Spinal cord (tissue), 10 donors: ENCODE data around the gene RAB35. TPM values are rescaled to one million over a fixed set of nuclear protein-coding genes. Genes with fewer than 3 reads are reported as not detected.
A peak's percentile ranks its signal among the peaks of the same experiment; 100 is the strongest.

Experiments
- DNase-seq, 6 donors: peaks; one replicate each; pipeline versions ENCODE4 v3.0.0 to v3.0.0-alpha.2; 2013 to 2015; ENCODE audit warnings: low spot score in 6 of 6, low read depth in 4 of 6
- H3K27ac ChIP-seq: one replicate; pipeline ENCODE4 v1.5.1; 2013; ENCODE audit warnings: low read depth, low read length, control low read depth
- H3K27me3 ChIP-seq: one replicate; pipeline ENCODE4 v1.6.1; 2013; ENCODE audit warnings: low read length; ENCODE audit not compliant: control insufficient read depth, insufficient read depth
- H3K36me3 ChIP-seq: one replicate; pipeline ENCODE4 v1.6.1; 2013; ENCODE audit warnings: low read length; ENCODE audit not compliant: control insufficient read depth, insufficient read depth
- H3K4me1 ChIP-seq: one replicate; pipeline ENCODE4 v1.6.1; 2013; ENCODE audit warnings: low read length; ENCODE audit not compliant: control insufficient read depth, insufficient read depth
- H3K4me3 ChIP-seq: one replicate; pipeline ENCODE4 v1.5.1; 2013; ENCODE audit warnings: low read depth, low read length, control low read depth
- H3K9me3 ChIP-seq: one replicate; pipeline ENCODE4 v1.6.1; 2013; ENCODE audit warnings: low read length; ENCODE audit not compliant: control insufficient read depth, insufficient read depth
- WGBS: methylation state at CpG from one replicate; pipeline ENCODE4 v1.1.5; 2013; ENCODE audit warnings: missing lambda C conversion rate; ENCODE audit not compliant: insufficient coverage; 5-methylcytosine and 5-hydroxymethylcytosine counted together
- polyA plus RNA-seq, 2 donors: library from polyadenylated mRNA; unstranded; fragments of 120-200 nt; gene quantifications; one replicate each; pipeline ENCODE4 v1.2.1, GENCODE V29; 2013; ENCODE audit not compliant: insufficient read length in 2 of 2
- total RNA-seq, 2 donors: library from RNA; depleted of rRNA in 1 of 2; stranded (reverse); fragments of 120-200 nt in 1 of 2; fragments of >200 nt in 1 of 2; gene quantifications; one replicate each; pipeline versions ENCODE4 v1.2.3 to v1.2.4, GENCODE V29; 2013 to 2014
- donor health status: healthy.

Gene RAB35
- total and polyA plus RNA-seq, 4 donors, result 20.7 to 64.2 (median 47.2) TPM

GRCh38 chr12:120099738-120100137 is 16.8 kb downstream of the RAB35 start:
- H3K27me3 ChIP-seq, result no peaks in the 10 kb centered on the region
- no peak for DNase-seq
- no peak overlapping the region for H3K4me3 ChIP-seq
- H3K27ac ChIP-seq, result no peak overlapping the region
- H3K4me1 ChIP-seq, result peaks cover 39% of the 10 kb centered on the region
- peaks cover 94% of the 10 kb centered on the region for H3K36me3 ChIP-seq
- 81% methylated on average over 7 of the region's 11 CpGs for WGBS
- H3K9me3 ChIP-seq, result no peaks in the 10 kb centered on the region

- no peaks in the 10 kb centered on the region for H3K27me3 ChIP-seq
- 93% methylated on average over 36 of the region's 36 CpGs for WGBS
- no peak overlapping the region for H3K4me3 ChIP-seq
- H3K36me3 ChIP-seq, result peaks cover 92% of the 10 kb centered on the region
- peaks cover 46% of the 10 kb centered on the region for H3K4me1 ChIP-seq
- DNase-seq, result no peak
- H3K27ac ChIP-seq, result no peak overlapping the region
- H3K9me3 ChIP-seq, result no peaks in the 10 kb centered on the region
These were observed 17.6 kb downstream of the RAB35 start for GRCh38 chr12:120098756-120099470.

GRCh38 chr12:120096671-120097202 is 19.8 kb downstream of the RAB35 start:
- no peak for DNase-seq
- WGBS, result 94% methylated on average over 34 of the region's 34 CpGs
- H3K4me1 ChIP-seq, result peaks cover 50% of the 10 kb centered on the region
- no peaks in the 10 kb centered on the region for H3K9me3 ChIP-seq
- H3K4me3 ChIP-seq, result no peak overlapping the region
- peaks cover 91% of the 10 kb centered on the region for H3K36me3 ChIP-seq
- no peak overlapping the region for H3K27ac ChIP-seq
- no peaks in the 10 kb centered on the region for H3K27me3 ChIP-seq

DNA sequence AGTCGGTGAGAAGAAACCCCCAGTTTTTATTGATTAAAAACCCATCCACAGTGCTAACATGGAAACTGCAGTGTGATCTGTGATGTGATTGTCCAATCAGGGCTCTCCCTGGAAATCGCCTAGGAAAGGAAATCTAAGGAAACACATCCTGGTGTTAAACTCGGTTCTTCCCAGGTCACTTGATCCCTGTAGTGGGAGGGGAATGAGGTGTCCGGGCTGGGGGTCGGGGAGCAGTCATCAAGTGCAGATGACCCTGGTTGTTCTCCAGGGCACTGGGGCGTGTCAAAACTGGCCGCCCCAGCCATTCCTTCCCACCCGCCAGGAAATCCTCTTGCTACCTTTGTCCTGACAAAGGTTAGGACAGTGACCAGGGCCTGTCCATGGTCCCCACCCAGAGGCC is 20.8 kb downstream of the RAB35 start:
- Histone ChIP-seq H3K4me3 (no peak overlapping the region), H3K27me3 (no peaks in the 10 kb centered on the region), H3K36me3 (peaks cover 89% of the 10 kb centered on the region), H3K4me1 (peaks cover 40% of the 10 kb centered on the region), H3K9me3 (no peaks in the 10 kb centered on the region), H3K27ac (no peak overlapping the region)
- DNase-seq, result no peak
- WGBS, result 66% methylated on average over 6 of the region's 8 CpGs

- Histone ChIP-seq H3K9me3 (no peaks in the 10 kb centered on the region), H3K27me3 (no peaks in the 10 kb centered on the region), H3K27ac (no peak overlapping the region), H3K4me3 (no peak overlapping the region), H3K4me1 (peaks cover 37% of the 10 kb centered on the region), H3K36me3 (peaks cover 89% of the 10 kb centered on the region)
- no peak for DNase-seq
- WGBS, result 70% methylated on average over 8 of the region's 13 CpGs
These were observed 21.2 kb downstream of the RAB35 start for GRCh38 chr12:120095331-120095730.

DNA sequence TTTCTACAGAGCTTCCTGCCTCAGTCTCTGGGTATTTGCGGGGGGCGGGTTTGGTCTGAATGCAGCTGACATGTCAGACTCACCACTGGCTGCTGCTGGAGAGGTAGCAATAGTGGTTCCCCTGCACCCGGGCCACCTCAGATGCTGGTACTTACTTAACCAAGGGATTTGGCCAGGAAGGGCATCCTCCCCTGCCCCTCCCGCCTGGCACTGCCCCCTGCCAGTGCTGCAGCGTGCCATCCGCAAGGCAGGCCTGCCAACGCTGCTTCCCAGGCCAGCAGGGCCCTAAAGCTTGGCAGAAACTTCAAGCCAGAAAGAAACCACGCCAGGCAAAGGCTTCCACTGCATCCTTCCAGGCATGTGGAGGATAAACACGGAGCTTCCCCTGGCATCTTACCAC is 22.1 kb downstream of the RAB35 start:
- Histone ChIP-seq H3K9me3 (no peaks in the 10 kb centered on the region), H3K27ac (no peak overlapping the region), H3K4me1 (peaks cover 30% of the 10 kb centered on the region), H3K27me3 (no peaks in the 10 kb centered on the region), H3K36me3 (peaks cover 86% of the 10 kb centered on the region), H3K4me3 (no peak overlapping the region)
- peak in 2 of 6 donors; percentile 26 to 87 for DNase-seq
- 59% methylated on average over 8 of the region's 9 CpGs for WGBS

GRCh38 chr12:120093592-120094355 is 22.8 kb downstream of the RAB35 start:
- Histone ChIP-seq H3K36me3 (peaks cover 81% of the 10 kb centered on the region), H3K27ac (peak overlapping the region; percentile 19), H3K4me3 (no peak overlapping the region), H3K9me3 (no peaks in the 10 kb centered on the region), H3K4me1 (peaks cover 30% of the 10 kb centered on the region), H3K27me3 (no peaks in the 10 kb centered on the region)
- 30% methylated on average over 8 of the region's 17 CpGs for WGBS
- DNase-seq, result peak in 2 of 6 donors; percentile 21 to 60

DNA sequence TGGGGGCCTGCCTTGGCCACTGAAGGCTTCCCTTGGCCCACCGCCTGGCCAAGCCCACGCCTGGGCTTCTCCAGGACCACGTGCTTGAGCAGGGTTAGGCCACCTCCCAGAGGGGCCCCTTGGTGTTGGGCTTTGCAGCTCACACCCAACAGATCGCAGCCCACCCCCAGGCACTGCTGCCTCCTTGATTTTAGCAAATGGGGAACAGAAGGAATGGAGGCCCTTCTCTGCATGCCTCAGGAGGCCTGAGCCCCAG is 23.3 kb downstream of the RAB35 start:
- Histone ChIP-seq H3K27me3 (no peaks in the 10 kb centered on the region), H3K4me1 (peaks cover 30% of the 10 kb centered on the region), H3K4me3 (no peak overlapping the region), H3K27ac (no peak overlapping the region), H3K36me3 (peaks cover 76% of the 10 kb centered on the region), H3K9me3 (no peaks in the 10 kb centered on the region)
- WGBS, result 56% methylated on average over 4 of the region's 4 CpGs
- no peak for DNase-seq

DNA sequence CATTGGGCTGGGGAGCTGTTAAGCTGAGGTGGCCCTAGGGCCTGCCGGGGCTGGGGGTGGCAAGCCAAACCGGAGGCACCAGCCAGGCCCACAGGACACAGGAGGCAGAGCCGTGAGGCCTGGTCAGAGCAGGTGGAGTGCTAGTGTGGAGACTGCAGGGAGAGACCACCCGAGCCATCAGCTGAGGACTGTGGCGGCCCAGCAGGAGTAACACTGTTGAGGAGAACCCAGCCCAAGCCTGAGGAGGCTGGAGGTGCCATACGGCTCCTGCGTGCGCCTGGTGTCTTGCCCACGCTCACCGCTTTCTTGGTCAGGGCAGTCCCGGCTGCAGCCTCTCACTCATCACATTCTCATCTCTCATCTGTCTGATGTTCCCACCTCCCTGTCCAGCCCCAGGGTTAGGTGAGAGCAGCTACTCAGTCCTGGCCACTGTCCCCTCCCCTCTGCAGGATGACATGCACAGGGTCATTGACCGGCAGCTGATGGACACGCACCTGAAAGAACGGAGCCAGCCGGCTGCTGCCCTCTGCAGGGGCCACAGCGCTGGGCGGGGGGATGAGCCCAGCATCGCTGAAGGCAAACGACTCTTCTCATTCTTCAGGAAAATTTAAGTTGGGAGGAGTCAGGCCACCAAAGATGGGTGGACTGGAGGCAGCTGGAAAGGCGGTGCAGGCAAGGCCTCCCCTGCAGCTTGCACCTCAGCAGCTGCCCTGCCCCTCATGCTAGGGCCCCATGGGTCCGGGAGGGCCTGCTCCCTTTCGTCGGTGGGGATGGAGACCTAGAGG is 23.8 kb downstream of the RAB35 start:
- Histone ChIP-seq H3K4me3 (no peak overlapping the region), H3K27ac (no peak overlapping the region), H3K36me3 (peaks cover 70% of the 10 kb centered on the region), H3K9me3 (no peaks in the 10 kb centered on the region), H3K27me3 (no peaks in the 10 kb centered on the region), H3K4me1 (peaks cover 33% of the 10 kb centered on the region)
- WGBS, result 76% methylated on average over 23 of the region's 23 CpGs
- DNase-seq, result no peak
